IPS-18a (cell line): Measurements from ENCODE around the gene STAMBPL1.
"Not testable (repeated sequence)": the region's sequence is repeated elsewhere in the genome, so short reads cannot be mapped to it uniquely, and the experiment has no call there.

Experiments
- H3K27ac ChIP-seq: one replicate; pipeline ENCODE4 v1.5.1; 2013; ENCODE audit warnings: low read length
- H3K27me3 ChIP-seq: one replicate; pipeline ENCODE4 v1.6.1; 2013; ENCODE audit warnings: mild to moderate bottlenecking, low read length; ENCODE audit not compliant: control insufficient read depth, insufficient read depth
- H3K36me3 ChIP-seq: one replicate; pipeline ENCODE4 v1.6.1; 2013; ENCODE audit warnings: low read depth, low read length; ENCODE audit not compliant: control insufficient read depth
- H3K4me1 ChIP-seq: one replicate; pipeline ENCODE4 v1.6.1; 2013; ENCODE audit warnings: low read depth, low read length; ENCODE audit not compliant: control insufficient read depth
- H3K4me3 ChIP-seq: one replicate; pipeline ENCODE4 v1.5.1; 2013; ENCODE audit warnings: low read length
- H3K9ac ChIP-seq: one replicate; pipeline ENCODE4 v1.6.1; 2013; ENCODE audit warnings: mild to moderate bottlenecking, low read length, moderate library complexity
- H3K9me3 ChIP-seq: one replicate; pipeline ENCODE4 v1.6.1; 2013; ENCODE audit warnings: low read depth, low read length; ENCODE audit not compliant: control insufficient read depth

Gene STAMBPL1

DNA sequence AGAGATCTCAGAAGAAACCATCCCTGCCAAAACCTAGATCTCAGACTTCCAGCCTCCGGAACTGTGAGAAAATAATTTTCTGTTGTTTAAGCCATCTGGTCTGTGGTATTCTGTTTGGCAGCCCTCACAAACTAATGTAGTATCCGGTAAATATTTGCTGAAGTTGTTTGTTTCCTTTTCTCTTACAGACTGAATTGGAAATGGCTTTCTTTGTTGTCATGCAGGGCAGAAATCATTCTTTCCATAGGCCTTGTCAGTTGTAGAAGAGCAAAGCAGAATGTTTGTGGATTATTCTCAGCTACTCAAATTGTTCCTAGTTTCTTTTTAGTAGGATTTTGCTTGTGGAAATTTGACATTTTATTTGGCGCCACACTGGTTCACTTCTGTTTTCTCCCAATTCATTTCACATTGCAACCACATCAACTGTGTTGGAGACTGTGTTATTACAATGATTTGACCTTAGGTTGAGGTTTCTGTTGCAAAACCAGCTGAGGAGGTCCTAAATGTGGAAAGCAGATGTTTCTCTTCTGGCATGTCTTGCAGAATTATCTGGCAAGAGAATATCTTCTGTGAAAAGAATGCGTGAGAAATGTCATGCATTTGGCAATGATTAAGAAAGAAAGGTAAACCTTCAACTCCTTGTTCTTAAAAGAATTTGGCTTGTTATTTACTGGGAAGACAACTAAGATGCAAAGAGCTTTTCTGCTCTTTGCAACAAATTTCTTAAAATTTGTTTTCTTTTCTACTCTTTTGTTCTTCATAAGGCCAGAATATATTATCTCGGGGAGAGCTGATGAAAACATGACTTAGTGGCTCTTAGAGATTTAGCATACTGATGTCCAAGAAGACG lies 46.7 kb downstream of the STAMBPL1 start:
- no peaks in the 10 kb centered on the region for H3K36me3 ChIP-seq
- no peak overlapping the region for H3K27ac ChIP-seq
- H3K27me3 ChIP-seq = no peaks in the 10 kb centered on the region
- no peak overlapping the region for H3K4me3 ChIP-seq
- H3K9ac ChIP-seq = no peak overlapping the region
- H3K4me1 ChIP-seq = no peaks in the 10 kb centered on the region
- no peaks in the 10 kb centered on the region for H3K9me3 ChIP-seq

DNA sequence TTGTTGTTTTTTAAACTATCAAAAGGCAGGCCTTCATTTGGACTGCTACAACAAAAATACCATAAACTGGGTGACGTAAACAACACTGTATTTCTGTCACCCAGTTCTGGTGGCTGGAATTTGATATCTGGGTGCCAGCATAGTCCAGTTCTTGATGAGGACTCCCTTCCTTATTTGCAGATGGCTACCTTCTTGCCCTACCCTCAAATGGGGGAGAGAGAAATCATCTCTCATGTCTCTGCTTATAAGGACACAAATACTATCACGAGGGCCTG lies 47.3 kb downstream of the STAMBPL1 start:
- Histone ChIP-seq H3K9ac (no peak overlapping the region), H3K36me3 (no peaks in the 10 kb centered on the region), H3K27ac (no peak overlapping the region)

DNA sequence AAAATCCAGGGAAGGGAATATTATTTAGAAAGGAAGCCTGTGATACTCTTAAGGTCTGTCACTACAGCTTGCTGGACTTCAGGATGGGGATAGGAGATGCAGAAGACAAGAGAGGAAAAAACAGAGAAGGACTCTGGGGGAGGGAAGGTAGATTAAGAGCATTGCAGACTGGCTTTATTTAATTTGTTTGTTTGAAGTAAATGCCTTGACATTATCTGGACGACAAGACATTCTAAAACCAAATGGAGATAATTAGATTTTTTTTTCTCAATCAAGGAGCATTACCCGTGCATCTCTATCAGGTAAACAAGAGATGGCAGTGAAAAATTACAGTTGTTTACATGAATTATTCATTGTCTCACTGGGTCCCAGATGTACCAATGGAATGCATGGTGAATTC lies 48.2 kb downstream of the STAMBPL1 start:
- Histone ChIP-seq H3K9ac (no peak overlapping the region), H3K4me3 (no peak overlapping the region), H3K27ac (no peak overlapping the region), H3K9me3 (no peaks in the 10 kb centered on the region), H3K36me3 (no peaks in the 10 kb centered on the region), H3K4me1 (no peaks in the 10 kb centered on the region), H3K27me3 (no peaks in the 10 kb centered on the region)

More for the DNA sequence above, 47.3 kb downstream of the STAMBPL1 start:
- H3K27me3 ChIP-seq = no peaks in the 10 kb centered on the region
- H3K4me1 ChIP-seq = no peaks in the 10 kb centered on the region
- H3K9me3 ChIP-seq = no peaks in the 10 kb centered on the region
- H3K4me3 ChIP-seq = no peak overlapping the region

DNA sequence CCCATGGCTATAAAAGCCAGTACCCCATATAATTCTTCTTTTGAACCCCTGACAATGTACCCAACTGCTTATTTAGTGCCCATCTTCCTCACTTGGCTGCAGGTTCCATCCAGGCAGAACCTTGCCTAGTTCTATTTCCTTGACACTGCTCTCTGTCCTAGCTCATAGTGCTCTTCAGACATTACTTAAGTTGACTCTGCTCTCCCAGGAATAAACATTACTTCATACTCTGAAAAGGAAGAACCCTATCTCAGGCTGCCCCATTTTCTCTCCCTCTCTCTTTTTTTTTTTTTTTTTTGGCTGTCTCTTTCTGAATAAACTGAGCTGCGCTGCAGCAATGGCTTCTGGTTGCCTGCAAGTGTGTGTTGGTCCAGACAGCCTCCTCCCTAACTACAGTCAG lies 51.5 kb downstream of the STAMBPL1 start:
- Histone ChIP-seq H3K9ac (no peak overlapping the region), H3K9me3 (no peaks in the 10 kb centered on the region), H3K27ac (no peak overlapping the region), H3K4me1 (peaks cover 4% of the 10 kb centered on the region), H3K36me3 (no peaks in the 10 kb centered on the region), H3K4me3 (no peak overlapping the region), H3K27me3 (no peaks in the 10 kb centered on the region)

DNA sequence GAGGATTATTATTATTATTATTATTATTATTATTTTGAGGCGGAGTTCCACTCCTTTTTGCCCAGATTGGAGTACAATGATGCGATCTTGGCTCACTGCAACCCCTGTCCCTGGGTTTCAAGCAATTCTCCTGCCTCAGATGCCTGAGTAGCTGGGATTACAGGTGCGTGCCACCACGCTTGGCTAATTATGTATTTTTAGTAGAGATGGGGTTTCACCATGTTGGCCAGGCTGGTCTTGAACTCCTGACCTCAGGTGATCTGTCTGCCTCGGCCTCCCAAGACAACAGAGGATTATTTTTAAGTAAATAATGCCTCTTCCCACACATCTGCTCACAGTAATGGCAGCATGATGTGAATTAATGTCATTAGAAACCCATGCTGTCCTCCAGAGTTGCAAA lies 52.0 kb downstream of the STAMBPL1 start:
- not testable (repeated sequence) for H3K27me3 ChIP-seq, H3K27ac ChIP-seq

DNA sequence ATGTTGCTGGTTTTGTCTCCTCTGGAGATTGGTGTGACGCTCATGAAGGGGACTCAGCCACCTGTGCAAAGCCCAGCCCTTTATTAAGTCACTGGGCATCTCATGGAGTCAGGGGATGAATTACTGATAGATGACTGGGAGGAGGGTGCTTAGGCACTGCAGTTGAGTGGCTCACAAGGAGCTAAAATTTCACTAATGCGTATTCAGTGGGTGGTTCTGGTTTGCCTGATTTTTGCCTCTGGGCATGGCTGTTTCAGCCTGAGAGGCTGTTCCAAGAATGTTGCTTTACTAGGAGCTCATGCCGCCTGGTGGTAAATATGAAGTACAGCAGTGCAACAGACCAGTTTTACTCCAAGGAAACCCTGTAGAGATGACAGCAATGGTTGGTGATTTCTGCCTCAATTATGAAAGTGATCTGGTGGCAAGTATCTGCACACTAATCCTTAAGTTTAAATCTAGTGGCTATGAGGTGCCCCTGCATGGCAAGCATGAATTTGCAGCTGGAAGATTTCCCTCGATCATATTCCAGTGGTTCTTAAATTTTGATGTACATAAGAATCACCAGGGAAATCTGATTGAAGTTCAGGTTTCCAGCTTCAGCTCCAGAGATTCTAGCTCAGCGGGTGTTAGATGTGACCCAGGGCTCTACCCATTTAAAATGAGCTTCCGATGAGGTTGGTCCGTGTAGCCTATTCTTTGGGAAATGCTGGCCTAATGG lies 52.7 kb downstream of the STAMBPL1 start:
- H3K27ac ChIP-seq = no peak overlapping the region

More for the DNA sequence above, 52.0 kb downstream of the STAMBPL1 start:
- H3K9me3 ChIP-seq, H3K4me3 ChIP-seq, H3K36me3 ChIP-seq, H3K4me1 ChIP-seq, H3K9ac ChIP-seq: not testable (repeated sequence)

DNA sequence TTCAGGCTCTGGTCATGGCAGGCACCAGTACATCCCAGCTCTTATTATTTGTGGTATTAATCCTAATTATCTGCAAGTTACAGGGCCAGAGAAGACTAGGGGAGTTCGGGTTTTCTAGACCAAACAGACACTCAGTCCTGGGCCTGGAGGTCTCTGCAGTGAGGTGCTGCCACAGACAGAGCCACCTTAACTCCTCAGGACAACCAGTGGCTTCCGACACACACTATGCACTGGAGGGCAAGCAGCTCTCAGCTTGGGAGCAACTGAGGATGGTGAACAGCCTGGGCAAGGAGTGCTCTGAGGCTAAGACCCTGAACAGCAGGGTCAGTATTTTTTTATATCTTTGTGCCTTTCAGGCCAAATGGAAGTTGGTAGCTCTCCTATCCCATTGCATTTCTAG lies 53.5 kb downstream of the STAMBPL1 start:
- H3K9me3 ChIP-seq = no peaks in the 10 kb centered on the region
- H3K27ac ChIP-seq = no peak overlapping the region
- no peaks in the 10 kb centered on the region for H3K36me3 ChIP-seq
- H3K27me3 ChIP-seq = no peaks in the 10 kb centered on the region
- no peak overlapping the region for H3K4me3 ChIP-seq
- H3K9ac ChIP-seq = no peak overlapping the region
- peaks cover 4% of the 10 kb centered on the region for H3K4me1 ChIP-seq

More for the DNA sequence above, 52.7 kb downstream of the STAMBPL1 start:
- H3K9me3 ChIP-seq = no peaks in the 10 kb centered on the region
- H3K4me3 ChIP-seq = no peak overlapping the region
- H3K27me3 ChIP-seq = no peaks in the 10 kb centered on the region
- no peak overlapping the region for H3K9ac ChIP-seq
- H3K36me3 ChIP-seq = no peaks in the 10 kb centered on the region
- peaks cover 4% of the 10 kb centered on the region for H3K4me1 ChIP-seq

DNA sequence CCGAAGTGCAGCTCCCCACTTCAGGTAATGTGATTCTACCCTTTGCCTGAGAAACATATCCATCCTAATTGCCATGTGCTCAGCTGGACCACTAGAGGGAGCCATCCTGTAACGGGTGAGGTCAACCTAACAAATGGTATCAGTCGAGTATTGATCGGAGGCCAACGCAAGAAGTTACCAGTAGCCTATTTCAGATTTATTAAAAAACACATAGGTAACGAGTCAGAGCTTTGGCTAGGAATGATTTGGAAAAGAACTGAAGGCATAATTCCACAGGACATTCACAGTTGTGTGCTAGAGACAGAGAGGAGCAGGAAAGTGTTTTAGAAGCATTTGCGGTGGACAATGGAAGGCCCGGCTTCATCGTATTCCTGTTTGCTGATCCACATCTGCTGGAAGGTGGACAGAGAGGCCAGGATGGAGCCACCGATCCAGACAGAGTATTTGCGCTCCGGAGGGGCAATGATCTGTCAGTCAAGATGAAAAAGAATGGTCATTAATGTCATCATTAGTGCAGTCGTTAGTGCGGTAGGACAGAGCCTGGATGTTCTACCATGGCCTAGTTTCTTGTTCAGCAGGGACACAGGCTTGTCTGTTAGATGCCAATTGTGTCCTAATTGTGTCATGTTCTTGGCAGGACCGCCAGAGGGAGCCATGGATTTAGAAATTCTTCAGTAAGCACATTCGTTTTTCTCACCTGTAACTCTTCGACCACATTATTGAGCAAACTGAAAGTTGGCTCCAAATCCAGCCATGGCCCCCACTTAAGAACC lies 55.0 kb downstream of the STAMBPL1 start:
- Histone ChIP-seq H3K27me3 (no peaks in the 10 kb centered on the region), H3K4me3 (no peak overlapping the region), H3K27ac (no peak overlapping the region), H3K9me3 (no peaks in the 10 kb centered on the region), H3K36me3 (no peaks in the 10 kb centered on the region), H3K9ac (no peak overlapping the region), H3K4me1 (peaks cover 4% of the 10 kb centered on the region)

DNA sequence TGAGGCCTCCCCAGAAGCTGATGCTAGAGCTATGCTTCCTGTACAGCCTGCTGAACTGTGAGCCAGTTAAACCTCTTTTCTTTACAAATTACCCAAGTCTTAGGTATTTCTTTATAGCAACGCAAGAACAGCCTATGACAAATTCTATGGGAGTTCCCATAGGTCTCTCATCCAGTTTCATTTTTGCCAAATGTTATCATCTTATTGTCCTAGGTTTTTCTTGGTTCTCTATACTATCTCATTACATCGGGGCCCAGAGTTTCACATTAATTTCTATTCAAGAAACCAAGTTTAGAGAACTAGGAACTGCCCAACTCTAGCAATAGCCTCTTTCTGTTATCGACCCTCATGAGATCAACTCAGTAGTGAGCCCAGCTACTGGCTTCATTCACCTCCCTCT lies 56.6 kb downstream of the STAMBPL1 start:
- no peaks in the 10 kb centered on the region for H3K9me3 ChIP-seq
- H3K27ac ChIP-seq = no peak overlapping the region
- H3K36me3 ChIP-seq = no peaks in the 10 kb centered on the region

DNA sequence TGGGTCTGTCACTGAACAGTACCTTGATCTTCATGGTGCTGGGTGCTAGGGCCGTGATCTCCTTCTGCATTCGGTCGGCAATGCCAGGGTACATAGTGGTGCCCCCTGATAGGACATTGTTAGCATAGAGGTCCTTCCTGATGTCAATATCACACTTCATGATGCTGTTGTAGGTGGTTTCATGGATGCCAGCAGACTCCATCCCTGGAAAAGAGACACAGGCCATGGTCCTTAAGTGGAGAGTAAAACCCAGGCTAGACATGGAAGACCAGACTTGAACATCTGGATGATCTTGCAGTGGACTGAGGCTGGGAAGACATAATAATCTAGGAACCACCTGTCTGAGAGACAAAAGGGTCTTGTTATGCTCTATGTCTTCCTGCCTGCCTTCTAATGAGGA lies 58.0 kb downstream of the STAMBPL1 start:
- Histone ChIP-seq H3K4me1 (peaks cover 4% of the 10 kb centered on the region), H3K9ac (no peak overlapping the region), H3K36me3 (no peaks in the 10 kb centered on the region), H3K27ac (no peak overlapping the region), H3K9me3 (no peaks in the 10 kb centered on the region), H3K27me3 (no peaks in the 10 kb centered on the region), H3K4me3 (no peak overlapping the region)

More for the DNA sequence above, 56.6 kb downstream of the STAMBPL1 start:
- Histone ChIP-seq H3K4me1 (peaks cover 4% of the 10 kb centered on the region), H3K9ac (no peak overlapping the region), H3K4me3 (no peak overlapping the region), H3K27me3 (no peaks in the 10 kb centered on the region)

DNA sequence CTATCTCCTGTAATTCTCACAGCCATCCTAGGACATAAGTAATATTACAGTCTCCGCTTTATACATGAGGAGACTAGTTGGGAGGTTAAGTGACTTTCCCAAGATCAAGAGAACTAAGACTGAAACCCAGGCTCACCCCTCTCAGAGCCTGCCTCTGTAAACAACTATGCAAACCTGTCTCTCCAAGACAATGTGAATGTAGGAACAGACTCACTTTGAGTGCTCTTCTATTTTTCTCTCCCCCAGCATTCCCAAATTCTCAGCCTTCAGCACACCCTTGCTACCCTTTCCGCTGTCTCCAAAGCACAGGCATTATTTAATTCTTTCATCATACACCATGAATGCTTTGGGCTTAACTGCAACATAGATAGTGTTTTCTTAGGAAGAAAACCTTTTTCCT lies 58.9 kb downstream of the STAMBPL1 start:
- Histone ChIP-seq H3K36me3 (no peaks in the 10 kb centered on the region), H3K4me3 (no peak overlapping the region), H3K27ac (no peak overlapping the region), H3K27me3 (no peaks in the 10 kb centered on the region), H3K9me3 (no peaks in the 10 kb centered on the region), H3K4me1 (peaks cover 4% of the 10 kb centered on the region), H3K9ac (no peak overlapping the region)
